HG03565 (cell line): ENCODE results near the gene PNPLA7.
"Not testable (repeated sequence)": the region's sequence is repeated elsewhere in the genome, so short reads cannot be mapped to it uniquely, and the experiment has no call there.

Experiments
- ATAC-seq: cut with Tn5 transposase; IDR thresholded peaks from one replicate; pipeline ENCODE4 v1.9.1; 2021; ENCODE audit warnings: mild to moderate bottlenecking, moderate library complexity; ENCODE audit not compliant: unreplicated experiment

Gene PNPLA7

DNA sequence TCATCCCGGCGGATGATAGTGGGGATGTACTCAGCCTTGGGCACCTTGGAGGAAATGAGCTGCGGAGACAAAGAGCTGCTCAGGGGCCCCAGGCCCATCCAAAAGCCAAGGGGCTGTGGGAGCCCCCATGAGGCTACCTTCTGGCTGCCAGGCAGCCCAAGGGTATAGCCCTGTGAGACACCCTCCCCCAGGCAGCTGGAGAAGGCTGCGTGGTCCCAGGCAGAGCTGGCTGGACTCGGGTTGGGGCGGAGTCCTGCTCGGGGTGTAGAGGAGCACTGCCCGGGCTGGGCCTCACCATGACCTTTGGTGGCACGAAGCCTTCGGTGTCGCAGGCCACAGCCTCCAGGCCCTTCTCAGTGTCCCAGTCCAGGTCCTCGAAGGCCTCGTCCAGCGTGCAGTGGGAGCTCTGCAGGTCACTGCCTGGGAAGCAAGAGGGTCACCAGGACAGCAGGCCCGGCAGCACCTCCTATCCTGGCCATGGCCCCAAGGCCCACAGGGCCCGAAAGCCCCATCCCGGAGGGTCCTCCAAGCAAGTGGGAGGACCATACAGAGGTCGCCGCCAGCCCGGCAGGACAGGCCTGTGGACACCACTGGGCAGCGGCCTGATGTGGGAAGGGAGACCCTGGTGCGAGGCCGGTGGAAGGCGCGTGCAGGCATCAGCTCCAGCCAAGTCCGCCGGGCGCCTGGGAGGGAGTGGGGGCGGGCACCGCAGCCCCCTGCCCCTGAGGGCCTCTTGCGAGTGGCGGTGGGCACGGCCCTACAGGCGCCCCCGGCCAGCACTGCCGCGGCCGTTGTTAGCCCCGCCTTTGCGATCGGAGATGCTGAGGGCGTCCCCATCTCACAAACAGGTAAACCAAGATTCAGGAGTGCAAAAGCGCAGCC, 97.2 kb downstream of the PNPLA7 start:
- ATAC-seq = no peak

GRCh38 chr9:137452006-137452760, 98.0 kb downstream of the PNPLA7 start:
- no peak for ATAC-seq

DNA sequence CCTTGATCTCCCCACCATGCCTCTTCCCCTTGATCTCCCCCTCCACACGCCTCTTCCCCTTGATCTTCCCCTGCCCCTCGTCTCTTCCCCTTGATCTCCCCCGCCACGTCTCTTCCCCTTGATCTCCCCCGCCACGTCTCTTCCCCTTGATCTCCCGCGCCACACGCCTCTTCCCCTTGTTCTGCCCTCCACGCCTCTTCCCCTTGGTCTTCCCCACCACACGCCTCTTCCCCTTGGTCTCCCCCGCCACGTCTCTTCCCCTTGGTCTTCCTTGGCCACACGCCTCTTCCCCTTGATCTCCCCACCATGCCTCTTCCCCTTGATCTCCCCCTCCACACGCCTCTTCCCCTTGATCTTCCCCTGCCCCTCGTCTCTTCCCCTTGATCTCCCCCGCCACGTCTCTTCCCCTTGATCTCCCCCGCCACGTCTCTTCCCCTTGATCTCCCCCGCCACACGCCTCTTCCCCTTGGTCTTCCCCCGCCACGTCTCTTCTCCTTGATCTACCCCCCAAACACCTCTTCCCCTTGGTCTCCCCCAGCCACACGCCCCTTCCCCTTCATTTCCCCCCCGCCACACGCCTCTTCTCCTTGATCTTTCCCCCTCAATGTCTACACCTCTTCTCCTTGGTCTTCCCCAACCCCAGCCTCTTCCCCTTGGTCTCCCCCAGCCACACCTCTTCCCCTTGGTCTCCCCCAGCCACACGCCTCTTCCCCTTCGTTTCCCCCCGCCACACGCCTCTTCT, 98.8 kb downstream of the PNPLA7 start:
- ATAC-seq = not testable (repeated sequence)

DNA sequence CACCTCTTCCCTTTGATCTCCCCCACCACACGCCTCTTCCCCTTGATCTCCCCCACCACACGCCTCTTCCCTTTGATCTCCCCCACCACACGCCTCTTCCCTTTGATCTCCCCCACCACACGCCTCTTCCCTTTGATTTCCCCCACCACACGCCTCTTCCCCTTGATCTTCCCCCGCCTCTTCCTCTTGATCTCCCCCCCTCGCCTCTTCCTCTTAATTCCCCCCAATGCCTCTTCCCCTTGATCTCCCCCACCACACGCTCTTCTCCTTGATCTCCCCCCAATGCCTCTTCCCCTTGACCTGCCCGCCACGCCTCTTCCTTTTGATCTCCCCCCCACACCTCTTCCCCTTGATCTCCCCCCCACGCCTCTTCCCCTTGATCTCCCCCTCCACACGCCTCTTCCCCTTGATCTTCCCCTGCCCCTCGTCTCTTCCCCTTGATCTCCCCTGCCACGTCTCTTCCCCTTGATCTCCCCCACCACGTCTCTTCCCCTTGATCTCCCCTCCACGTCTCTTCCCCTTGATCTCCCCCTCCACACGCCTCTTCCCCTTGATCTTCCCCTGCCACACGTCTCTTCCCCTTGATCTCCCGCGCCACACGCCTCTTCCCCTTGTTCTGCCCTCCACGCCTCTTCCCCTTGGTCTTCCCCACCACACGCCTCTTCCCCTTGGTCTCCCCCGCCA, 99.5 kb downstream of the PNPLA7 start:
- ATAC-seq = not testable (repeated sequence)

GRCh38 chr9:137449931-137450538, 100.2 kb downstream of the PNPLA7 start:
- no peak for ATAC-seq

GRCh38 chr9:137449081-137449844, 100.9 kb downstream of the PNPLA7 start:
- no peak for ATAC-seq

GRCh38 chr9:137448602-137448962, 101.6 kb downstream of the PNPLA7 start:
- no peak for ATAC-seq

DNA sequence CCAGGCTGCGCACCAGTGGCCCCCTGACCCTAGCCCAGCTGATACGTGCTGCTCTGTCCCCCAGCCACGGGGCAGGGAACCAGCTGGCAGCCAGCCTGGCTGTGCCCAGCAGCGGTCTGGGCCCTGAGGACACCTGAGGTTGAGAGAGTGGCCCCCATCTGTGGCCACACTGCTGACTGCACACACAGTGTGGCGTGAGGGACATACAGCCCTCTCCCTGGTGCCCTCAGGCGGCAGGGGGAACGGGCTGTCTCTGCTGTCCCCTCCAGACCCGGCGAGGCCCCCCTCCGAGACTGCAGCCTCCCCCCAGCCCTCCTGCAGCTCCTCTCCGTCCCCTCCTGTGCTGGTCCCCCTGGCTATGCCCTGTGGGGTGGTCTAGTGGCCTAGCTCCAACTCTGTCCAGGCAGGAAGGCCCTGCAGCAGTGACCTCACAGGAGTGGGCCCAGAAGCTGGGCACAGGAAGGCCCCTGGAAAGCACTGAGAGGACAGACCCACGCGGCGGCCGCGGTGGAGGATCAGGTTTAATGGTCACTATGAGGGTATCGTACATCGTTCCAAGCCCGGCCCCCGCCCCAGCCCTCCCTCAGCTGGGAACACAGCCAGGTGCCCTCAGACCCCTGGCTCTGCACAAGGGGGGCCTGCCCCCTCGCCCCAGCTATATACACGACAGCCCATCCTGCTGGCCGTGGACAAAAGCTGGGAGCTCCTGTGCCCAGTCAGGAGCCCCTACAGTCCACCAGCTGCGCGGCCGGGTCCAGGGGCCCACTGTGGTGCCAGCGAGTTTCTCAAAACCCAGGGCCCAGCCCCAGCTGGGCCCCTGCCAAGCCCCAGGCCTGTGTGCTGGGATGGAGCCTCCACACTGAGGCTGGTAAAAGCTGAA, 102.2 kb downstream of the PNPLA7 start:
- no peak for ATAC-seq

DNA sequence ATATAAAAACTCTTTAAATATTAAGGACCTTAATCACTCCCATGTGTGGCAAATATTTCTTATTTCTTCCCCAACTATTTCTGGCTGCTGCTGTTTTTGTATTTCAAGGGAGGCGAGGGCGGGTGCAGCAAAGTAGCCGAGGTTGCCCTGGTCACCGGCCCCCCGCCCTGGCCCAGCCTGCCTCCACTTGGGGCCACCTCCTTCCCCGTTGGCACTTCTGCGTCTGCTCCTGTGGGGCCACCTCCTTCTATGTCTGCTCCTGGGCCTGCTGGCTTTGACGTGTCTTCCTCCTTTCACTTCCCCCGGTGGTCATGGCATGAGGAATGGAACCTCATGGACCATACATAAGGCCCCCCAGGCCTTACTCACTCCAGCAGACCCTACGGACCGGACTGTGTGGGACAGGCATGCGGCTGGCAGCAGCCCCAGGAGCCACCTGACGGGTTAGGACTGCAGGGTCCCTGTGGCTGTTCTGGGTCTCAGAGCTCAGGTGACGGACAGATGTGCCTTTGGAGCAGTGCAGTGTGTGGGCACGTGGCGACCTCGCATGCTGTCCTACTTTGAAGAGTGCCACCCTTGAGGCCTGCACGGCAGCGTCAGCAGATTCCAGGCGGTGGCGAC, 103.2 kb downstream of the PNPLA7 start:
- ATAC-seq = no peak

- ATAC-seq = no peak
Observed at GRCh38 chr9:137445930-137446431, 104.2 kb downstream of the PNPLA7 start.

DNA sequence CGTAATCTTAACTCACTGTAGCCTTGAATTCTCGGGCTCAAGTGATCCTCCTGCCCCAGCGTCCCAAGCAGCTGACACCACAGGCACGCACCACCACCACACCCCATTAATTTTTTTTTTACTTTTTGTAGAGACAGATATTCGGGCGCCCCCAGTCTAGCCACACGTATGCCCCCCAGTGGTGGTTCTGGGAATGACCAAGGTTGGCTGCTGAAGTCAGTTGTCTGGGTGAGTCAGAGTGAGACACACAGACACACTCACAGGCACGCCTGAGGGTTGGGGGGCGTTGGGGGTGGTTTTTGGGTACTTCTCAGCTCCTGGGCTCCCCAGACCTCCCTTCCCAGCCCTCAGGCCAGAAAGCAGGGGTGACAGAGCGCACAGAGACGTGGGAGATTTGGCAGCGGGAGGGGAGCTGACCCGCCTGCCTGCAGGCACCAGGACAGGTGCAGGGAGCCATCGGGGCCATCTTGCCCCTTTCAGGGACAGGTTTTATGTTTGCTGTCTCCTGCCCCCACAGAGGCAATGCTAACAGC, 104.9 kb downstream of the PNPLA7 start:
- ATAC-seq = no peak

DNA sequence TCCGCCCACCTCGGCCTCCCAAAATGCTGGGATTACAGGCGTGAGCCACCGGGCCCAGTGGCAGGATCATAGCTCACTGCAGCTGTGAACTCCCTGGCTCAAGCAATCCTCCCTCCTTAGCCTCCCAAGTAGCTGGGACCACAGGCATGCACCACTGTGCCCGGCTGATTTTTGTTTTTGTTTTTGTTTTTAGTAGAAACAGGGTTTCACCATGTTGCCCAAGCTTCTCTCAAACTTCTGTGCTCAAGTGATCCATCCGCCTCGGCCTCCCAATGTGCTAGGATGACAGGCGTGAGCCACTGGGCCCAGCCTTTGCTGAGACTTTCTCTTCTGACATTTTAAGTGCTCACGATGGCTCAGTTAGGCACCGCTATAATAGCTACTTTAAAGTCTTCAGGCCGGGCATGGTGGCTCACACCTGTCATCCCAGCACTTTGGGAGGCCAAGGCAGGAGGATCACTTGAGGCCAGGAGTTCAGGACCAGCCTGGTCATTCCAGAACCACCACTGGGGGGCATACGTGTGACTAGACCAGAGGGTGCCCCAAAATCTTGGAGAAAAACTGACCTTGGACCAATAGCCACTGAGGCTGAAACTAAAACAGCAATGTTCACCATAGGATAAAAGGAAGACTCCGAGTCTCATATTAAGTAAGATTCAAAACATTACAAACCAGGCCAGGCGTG, 106.0 kb downstream of the PNPLA7 start:
- no peak for ATAC-seq

DNA sequence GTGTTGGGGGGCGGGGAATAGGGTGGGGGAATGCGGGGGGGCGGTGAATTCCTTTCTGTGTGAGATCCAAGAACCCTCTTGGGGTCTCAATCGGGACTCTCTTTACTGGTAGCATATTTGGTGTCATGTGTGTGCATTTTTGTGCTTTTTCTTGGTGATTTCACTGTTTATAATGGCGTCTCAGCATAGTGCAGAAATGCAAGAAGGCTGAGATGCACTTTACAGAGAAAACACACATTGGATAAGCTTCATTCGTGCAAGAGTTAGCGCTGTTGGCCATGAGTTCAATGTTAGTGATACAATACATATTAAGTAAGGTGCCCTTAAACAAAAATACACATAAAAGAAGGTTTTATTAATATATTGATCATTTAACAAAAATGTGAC, 108.3 kb downstream of the PNPLA7 start:
- no peak for ATAC-seq

GRCh38 chr9:137441289-137441934, 108.8 kb downstream of the PNPLA7 start, which contains the start of gene ENTPD8:
ENTPD8 (minus strand) TSS chr9:137441357; CDS start chr9:137438285, 3,072 bp downstream.
- no peak for ATAC-seq

DNA sequence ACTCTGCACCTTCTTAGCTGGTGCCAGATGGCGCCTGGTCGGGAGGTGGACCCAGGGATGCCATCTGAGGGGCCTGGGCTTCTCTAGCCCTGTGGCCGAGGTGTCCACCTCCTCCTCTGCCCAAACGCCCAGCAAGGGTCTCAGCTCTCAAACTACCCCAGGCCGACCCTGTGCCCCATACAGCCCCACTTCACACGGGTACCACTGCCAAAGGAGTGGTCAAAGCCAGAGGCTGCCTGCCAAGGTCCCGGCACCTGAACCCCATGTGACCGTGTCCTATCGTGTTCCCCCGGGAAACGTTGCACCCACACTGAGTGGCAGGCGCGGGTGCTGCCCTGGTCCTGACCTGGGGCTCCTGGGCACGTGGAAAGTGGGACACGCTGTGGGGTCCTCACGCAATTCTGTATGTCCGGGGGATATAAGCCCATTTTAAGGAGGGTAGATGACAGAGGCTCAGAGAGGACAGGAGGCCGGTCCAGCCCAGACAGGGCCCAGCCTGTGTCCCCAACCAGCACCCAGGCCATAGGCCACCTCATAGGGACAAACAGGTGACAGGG, 111.0 kb downstream of the PNPLA7 start:
- ATAC-seq = no peak

- no peak for ATAC-seq
Observed at GRCh38 chr9:137438591-137439157, 111.5 kb downstream of the PNPLA7 start.
